Uterus (tissue), 2 donors: ENCODE results near the gene FAF1.

Experiments
- POLR2A ChIP-seq, 2 donors: fragments of 450-650 bp; IDR thresholded peaks; one replicate each; pipeline ENCODE4 v1.6.1; 2016; ENCODE audit warnings: antibody characterized with exemption in 2 of 2, mild to moderate bottlenecking in 1 of 2, moderate library complexity in 1 of 2
- TF ChIP-seq, protein P1 (sequence below), 4 experiments: fragments of 200-600 bp in 2 of 4; fragments of 450-650 bp in 2 of 4; sonication (generic) in 2 of 4; IDR thresholded peaks; one replicate each; pipeline ENCODE4 v1.5.1; 2016 to 2019; ENCODE audit warnings: antibody characterized with exemption in 4 of 4, mild to moderate bottlenecking in 2 of 4, moderate library complexity in 1 of 4

DNA sequence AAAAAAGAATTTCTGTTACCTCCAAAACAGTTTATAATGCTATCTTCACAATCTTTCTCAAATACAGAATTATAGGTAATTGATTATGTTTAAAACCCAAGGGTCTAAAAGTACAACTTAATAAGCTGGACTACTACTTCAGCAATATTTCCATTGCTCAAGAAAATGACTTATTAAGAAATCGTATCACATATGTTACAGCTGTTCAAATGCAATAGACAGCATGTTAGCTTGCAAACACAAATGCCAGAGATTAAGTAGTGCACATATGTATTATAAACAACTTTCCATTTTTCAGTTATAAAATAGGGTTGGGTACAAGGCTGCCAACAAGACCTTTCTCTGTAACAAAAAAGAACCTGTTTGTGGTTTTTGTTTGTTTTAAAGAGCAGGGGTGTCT, 325.8 kb downstream of the FAF1 start:
- TF ChIP-seq, protein P1, sequence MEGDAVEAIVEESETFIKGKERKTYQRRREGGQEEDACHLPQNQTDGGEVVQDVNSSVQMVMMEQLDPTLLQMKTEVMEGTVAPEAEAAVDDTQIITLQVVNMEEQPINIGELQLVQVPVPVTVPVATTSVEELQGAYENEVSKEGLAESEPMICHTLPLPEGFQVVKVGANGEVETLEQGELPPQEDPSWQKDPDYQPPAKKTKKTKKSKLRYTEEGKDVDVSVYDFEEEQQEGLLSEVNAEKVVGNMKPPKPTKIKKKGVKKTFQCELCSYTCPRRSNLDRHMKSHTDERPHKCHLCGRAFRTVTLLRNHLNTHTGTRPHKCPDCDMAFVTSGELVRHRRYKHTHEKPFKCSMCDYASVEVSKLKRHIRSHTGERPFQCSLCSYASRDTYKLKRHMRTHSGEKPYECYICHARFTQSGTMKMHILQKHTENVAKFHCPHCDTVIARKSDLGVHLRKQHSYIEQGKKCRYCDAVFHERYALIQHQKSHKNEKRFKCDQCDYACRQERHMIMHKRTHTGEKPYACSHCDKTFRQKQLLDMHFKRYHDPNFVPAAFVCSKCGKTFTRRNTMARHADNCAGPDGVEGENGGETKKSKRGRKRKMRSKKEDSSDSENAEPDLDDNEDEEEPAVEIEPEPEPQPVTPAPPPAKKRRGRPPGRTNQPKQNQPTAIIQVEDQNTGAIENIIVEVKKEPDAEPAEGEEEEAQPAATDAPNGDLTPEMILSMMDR (IDR thresholded peaks at IDR 0.05) = no peak
- no peak for TF ChIP-seq POLR2A (IDR thresholded peaks at IDR 0.05)
